ENCODE measurements around the gene KLHL35.

GRCh38 chr11:75423721-75424120, 9.3 kb downstream of the KLHL35 start:
- TF ChIP-seq CTCF (IDR thresholded peaks at IDR 0.05; ENCODE audit: insufficient read depth, low read length, poor library complexity, severe bottlenecking) (no peak), EZH2phosphoT487 (conservative IDR thresholded peaks at IDR 0.05; ENCODE audit: low read length) (no peak)

Measured in SU-DHL-6 (cell line).